ENCODE measurements around the gene OTUD5.

DNA sequence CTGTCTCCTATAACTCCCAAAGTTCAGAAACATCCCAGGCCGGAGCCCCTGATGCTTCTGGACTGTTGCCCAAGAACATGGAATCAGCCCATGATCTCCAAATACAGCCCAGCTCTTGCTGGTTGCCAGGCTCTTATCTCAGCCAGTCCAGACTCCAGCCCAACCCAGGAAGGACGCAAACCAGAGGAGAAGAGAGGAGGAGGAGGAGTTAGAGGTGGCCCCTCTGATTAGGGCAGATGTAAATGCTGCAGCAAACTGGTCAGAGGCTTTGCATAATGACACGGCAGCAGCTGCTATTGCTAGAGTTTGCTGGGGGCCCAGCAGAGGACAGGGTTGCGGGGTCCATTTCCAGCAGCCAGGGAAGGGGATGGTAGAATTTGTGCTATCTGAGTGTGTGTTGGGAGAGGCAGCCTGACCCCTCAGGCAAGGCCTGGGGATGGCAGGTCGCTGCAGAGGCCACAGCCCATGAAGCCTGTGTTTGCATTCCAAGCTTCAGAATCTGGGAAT is 4.2 kb upstream of the OTUD5 start:
- TF ChIP-seq EZH2 (IDR thresholded peaks at IDR 0.05; ENCODE audit: low read length, missing control alignments) = no peak
- TF ChIP-seq, protein P1, sequence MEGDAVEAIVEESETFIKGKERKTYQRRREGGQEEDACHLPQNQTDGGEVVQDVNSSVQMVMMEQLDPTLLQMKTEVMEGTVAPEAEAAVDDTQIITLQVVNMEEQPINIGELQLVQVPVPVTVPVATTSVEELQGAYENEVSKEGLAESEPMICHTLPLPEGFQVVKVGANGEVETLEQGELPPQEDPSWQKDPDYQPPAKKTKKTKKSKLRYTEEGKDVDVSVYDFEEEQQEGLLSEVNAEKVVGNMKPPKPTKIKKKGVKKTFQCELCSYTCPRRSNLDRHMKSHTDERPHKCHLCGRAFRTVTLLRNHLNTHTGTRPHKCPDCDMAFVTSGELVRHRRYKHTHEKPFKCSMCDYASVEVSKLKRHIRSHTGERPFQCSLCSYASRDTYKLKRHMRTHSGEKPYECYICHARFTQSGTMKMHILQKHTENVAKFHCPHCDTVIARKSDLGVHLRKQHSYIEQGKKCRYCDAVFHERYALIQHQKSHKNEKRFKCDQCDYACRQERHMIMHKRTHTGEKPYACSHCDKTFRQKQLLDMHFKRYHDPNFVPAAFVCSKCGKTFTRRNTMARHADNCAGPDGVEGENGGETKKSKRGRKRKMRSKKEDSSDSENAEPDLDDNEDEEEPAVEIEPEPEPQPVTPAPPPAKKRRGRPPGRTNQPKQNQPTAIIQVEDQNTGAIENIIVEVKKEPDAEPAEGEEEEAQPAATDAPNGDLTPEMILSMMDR (conservative IDR thresholded peaks at IDR 0.05 in 1 of 2, IDR thresholded peaks at IDR 0.05 in 1 of 2; ENCODE audit: low read depth in 1 of 2, low read length in 2 of 2) = no peak
